Ovary (tissue), 9 donors: Measurements from ENCODE around the gene MED14. TPM values are rescaled to one million over a fixed set of nuclear protein-coding genes. Genes with fewer than 3 reads are reported as not detected.
A peak's percentile ranks its signal among the peaks of the same experiment; 100 is the strongest.

Experiments used
- DNase-seq, 5 donors: peaks; one replicate each; pipeline ENCODE4 v3.0.0-alpha.2; 2019 to 2020
- H3K27ac ChIP-seq, 2 donors: fragments of 200-600 bp; one replicate each; pipeline versions ENCODE4 v1.5.1 to v1.8.0; 2019 to 2022
- H3K27me3 ChIP-seq: fragments of 200-600 bp; one replicate; pipeline ENCODE4 v1.8.0; 2022
- H3K36me3 ChIP-seq: fragments of 200-600 bp; sonication (generic); one replicate; pipeline ENCODE4 v1.5.1; 2019
- H3K4me1 ChIP-seq: one replicate; pipeline ENCODE4 v1.8.1; 2013; ENCODE audit warnings: mild to moderate bottlenecking, moderate library complexity; ENCODE audit not compliant: insufficient read depth
- H3K4me3 ChIP-seq: fragments of 200-600 bp; sonication (generic); one replicate; pipeline ENCODE4 v1.5.1; 2017
- H3K9me3 ChIP-seq, 2 donors: fragments of 200-600 bp in 1 of 2; sonication (generic) in 1 of 2; one replicate each; pipeline versions ENCODE4 v1.5.1 to v1.8.1; 2013 to 2019; ENCODE audit warnings: mild to moderate bottlenecking in 1 of 2, moderate library complexity in 1 of 2
- EP300 ChIP-seq: sonication (generic); formaldehyde crosslinking; IDR thresholded peaks from one replicate; pipeline ENCODE4 v1.6.1; 2017; ENCODE audit warnings: antibody characterized with exemption
- POLR2A ChIP-seq: fragments of 450-650 bp; IDR thresholded peaks from one replicate; pipeline ENCODE4 v1.6.1; 2017; ENCODE audit warnings: antibody characterized with exemption, mild to moderate bottlenecking, moderate library complexity
- WGBS, 3 donors: extraction: QIAGEN DNeasy Blood & Tissue Kit in 1 of 3; methylation state at CpG; one replicate each; pipeline versions ENCODE4 v1.1.5 to v1.1.7; 2013 to 2017; 5-methylcytosine and 5-hydroxymethylcytosine counted together
- intact Hi-C, 4 donors: fragments of 100-400 bp; cut with DNase I; formaldehyde crosslinking; loops; one replicate each; pipeline versions ENCODE4 v1.11.0 to v1.15.1; 2022 to 2023
- polyA plus RNA-seq, 2 donors: library from polyadenylated mRNA; stranded (reverse); fragments of 200-250 nt in 1 of 2; fragments of 350-450 nt in 1 of 2; fragmentation: Illumina TruSeq in 1 of 2; extraction: RNeasy Lipid Tissue Mini Kit (QIAGEN cat#74804) in 1 of 2; gene quantifications; one replicate each; pipeline ENCODE4 v1.2.3, GENCODE V29; 2013 to 2014
- total RNA-seq, 7 donors: library from RNA; depleted of rRNA in 2 of 7; stranded (reverse); fragments of >200 nt in 2 of 7; fragmentation: NEBNext Ultra II Directional in 3 of 7; extraction: Animal tissue kit (Norgen Biotek cat#: 25700) in 3 of 7; gene quantifications; one replicate each; pipeline versions ENCODE4 v1.1.0 to v1.2.4, GENCODE V29; 2016 to 2023
- TF ChIP-seq, protein P1 (sequence below), 3 donors: fragments of 450-650 bp in 2 of 3; fragments of 200-600 bp in 1 of 3; IDR thresholded peaks; one replicate each; pipeline versions ENCODE4 v1.5.1 to v1.8.0; 2016 to 2022; ENCODE audit warnings: antibody characterized with exemption in 3 of 3, mild to moderate bottlenecking in 1 of 3
- donor health status: DM: no; HTN: no; CAD: no; lungs with moderate emphysema.
- donor health status: DM: no; HTN: no; CAD: no.
- donor health status: Bipolar disorder and iron deficiency.
- donor health status: DM: yes; HTN: yes; CAD: no.
- donor health status: DM: no; HTN: no; CAD: no.
- donor health status: DM: yes; HTN: yes; CAD: no.

Gene MED14
- total and polyA plus RNA-seq, 9 donors, result 12.1 to 41.5 (median 33.1) TPM

DNA sequence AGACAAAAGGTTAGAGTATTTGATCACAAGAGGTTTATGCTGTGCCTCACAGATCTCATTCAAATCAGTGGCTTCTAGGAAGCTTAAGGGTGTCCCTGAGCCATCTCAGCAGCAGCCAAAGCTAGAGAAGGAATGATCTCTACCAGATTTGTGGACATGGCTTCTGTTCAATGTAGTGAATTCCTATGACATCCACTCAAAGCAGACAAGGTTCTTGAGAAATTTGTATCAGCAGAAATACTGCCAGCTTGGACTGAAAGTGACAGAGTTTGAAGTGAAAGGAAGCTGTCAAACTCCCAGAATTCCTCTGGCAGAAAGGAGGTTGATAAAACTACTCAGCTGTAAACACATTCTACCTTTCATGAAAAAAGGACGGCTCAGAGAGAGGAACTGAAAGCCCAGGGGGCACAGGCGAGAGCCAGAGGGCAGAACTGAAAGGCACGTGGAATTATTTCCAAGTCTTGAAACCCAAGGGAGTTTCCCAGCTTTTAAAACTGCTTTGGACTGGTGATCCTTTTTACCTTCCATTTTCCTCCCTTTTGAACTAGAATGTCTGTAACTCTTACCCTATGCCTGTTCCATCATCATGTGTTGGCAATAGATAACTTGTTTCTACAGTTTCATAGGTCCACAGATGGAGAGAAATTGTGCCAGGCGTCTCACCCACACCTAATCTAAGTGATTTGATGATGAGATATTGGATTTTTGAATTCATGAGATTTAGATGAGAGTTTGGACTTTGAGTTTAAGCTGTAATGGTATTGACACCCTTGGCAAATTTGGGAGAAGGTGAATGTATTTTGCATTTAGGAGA lies 14.5 kb upstream of the MED14 start:
- H3K36me3 ChIP-seq, result no peaks in the 10 kb centered on the region
- no peaks in the 10 kb centered on the region for H3K9me3 ChIP-seq
- TF ChIP-seq, protein P1, sequence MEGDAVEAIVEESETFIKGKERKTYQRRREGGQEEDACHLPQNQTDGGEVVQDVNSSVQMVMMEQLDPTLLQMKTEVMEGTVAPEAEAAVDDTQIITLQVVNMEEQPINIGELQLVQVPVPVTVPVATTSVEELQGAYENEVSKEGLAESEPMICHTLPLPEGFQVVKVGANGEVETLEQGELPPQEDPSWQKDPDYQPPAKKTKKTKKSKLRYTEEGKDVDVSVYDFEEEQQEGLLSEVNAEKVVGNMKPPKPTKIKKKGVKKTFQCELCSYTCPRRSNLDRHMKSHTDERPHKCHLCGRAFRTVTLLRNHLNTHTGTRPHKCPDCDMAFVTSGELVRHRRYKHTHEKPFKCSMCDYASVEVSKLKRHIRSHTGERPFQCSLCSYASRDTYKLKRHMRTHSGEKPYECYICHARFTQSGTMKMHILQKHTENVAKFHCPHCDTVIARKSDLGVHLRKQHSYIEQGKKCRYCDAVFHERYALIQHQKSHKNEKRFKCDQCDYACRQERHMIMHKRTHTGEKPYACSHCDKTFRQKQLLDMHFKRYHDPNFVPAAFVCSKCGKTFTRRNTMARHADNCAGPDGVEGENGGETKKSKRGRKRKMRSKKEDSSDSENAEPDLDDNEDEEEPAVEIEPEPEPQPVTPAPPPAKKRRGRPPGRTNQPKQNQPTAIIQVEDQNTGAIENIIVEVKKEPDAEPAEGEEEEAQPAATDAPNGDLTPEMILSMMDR (IDR thresholded peaks at IDR 0.05), result no peak
- no peak for TF ChIP-seq POLR2A
- DNase-seq, result no peak
- no peaks in the 10 kb centered on the region for H3K4me1 ChIP-seq
- intact Hi-C loops, result no loop called here
- H3K4me3 ChIP-seq, result no peak overlapping the region
- no peak overlapping the region for H3K27ac ChIP-seq
- H3K27me3 ChIP-seq, result no peaks in the 10 kb centered on the region
- 43 to 48% (median 45%) methylated on average over 4 of the region's 4 CpGs for WGBS, 3 donors

DNA sequence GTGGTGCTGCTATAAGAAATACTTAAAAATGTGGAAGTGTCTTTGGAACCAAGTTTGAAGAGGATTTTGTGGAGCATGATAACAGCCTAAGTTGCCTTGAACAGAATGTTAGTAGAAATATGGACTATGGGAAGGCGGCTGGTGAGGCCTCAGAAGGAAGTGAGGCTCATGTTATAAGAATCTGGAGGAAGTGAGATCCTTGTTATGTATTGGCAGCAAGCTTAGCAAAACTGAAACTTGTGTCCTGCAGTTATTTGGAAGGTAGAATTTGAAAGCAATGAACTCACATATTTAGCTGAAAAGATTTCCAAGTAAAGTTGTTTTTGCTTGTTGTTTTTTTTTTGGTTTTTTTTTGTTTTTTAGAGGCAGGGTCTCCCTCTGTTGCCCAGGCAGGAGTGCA lies 13.6 kb upstream of the MED14 start:
- H3K36me3 ChIP-seq, result no peaks in the 10 kb centered on the region
- no peaks in the 10 kb centered on the region for H3K4me1 ChIP-seq
- H3K4me3 ChIP-seq, result no peak overlapping the region
- no peak overlapping the region for H3K27ac ChIP-seq
- H3K27me3 ChIP-seq, result no peaks in the 10 kb centered on the region
- no peaks in the 10 kb centered on the region for H3K9me3 ChIP-seq
- TF ChIP-seq POLR2A (no peak), EP300 (no peak)
- TF ChIP-seq, protein P1 (IDR thresholded peaks at IDR 0.05), result no peak
- no peak for DNase-seq
- intact Hi-C loops, result no loop called here
- WGBS, 3 donors, result 54 to 68% (median 65%) methylated on average over 1 of the region's 1 CpG

DNA sequence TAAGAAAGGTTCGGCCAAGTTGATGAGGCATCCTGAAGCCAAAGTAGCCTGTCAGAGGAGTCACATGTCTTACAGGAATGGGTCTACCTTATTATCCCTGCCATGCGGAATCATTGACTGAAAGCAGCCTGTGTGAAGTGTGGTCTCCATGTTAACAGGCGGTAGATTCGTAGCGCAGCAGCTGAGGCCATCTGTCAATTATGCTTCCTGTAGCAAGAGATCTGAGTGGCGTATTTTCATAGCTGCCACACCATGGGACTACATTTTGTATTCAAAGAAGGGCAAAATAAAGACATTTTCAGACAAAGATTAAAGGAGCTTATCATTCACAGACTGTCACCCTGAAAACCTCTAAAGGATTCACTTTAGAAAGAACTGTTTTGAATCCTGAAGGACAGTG lies 11.2 kb upstream of the MED14 start:
- H3K27me3 ChIP-seq, result no peaks in the 10 kb centered on the region

DNA sequence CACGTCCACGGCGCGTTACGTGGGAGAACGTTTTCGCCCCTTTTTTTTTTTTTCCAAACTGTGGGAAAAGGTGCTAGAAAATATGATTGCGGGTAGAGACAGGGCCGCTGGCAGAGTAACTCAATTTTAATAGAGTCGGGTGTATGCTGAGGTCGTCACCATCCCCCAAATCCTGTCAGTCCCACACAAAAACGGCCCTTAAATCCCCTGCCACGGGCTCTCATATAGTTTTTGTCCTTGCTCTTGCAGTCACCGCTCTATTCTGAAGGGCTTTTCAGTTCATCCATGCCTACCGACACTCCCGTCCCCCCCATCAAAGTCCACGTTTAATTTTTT lies 796 bp upstream of the MED14 start:
- no peak for TF ChIP-seq EP300
- TF ChIP-seq, protein P1 (IDR thresholded peaks at IDR 0.05), result no peak
- TF ChIP-seq POLR2A, result no peak
- Histone ChIP-seq H3K4me1 (no peaks in the 10 kb centered on the region), H3K27ac (peak overlapping the region; percentile 94 to 98), H3K36me3 (no peaks in the 10 kb centered on the region), H3K9me3 (no peaks in the 10 kb centered on the region), H3K27me3 (no peaks in the 10 kb centered on the region), H3K4me3 (peak overlapping the region; percentile 53)
- DNase-seq, result peak in 1 of 5 donors; percentile 27
- intact Hi-C loops, result no loop called here
- WGBS, 3 donors, result 2 to 7% (median 2%) methylated on average over 17 of the region's 17 CpGs

More for the DNA sequence above, 11.2 kb upstream of the MED14 start:
- no peaks in the 10 kb centered on the region for H3K9me3 ChIP-seq
- H3K27ac ChIP-seq, result no peak overlapping the region
- H3K4me1 ChIP-seq, result no peaks in the 10 kb centered on the region
- 83 to 87% (median 85%) methylated on average over 6 of the region's 6 CpGs for WGBS, 3 donors
- no peak for DNase-seq
- intact Hi-C loops, result no loop called here
- TF ChIP-seq POLR2A, result no peak
- TF ChIP-seq, protein P1 (IDR thresholded peaks at IDR 0.05), result no peak
- H3K36me3 ChIP-seq, result no peaks in the 10 kb centered on the region
- no peak overlapping the region for H3K4me3 ChIP-seq
